Pancreas (tissue), 10 donors: ENCODE results near the gene DCHS1. TPM values are rescaled to one million over a fixed set of nuclear protein-coding genes. Genes with fewer than 3 reads are reported as not detected.

Experiments
- ATAC-seq, 4 donors: fragments of 200-7000 bp; cut with Tn5 transposase; one replicate each; pipeline versions ENCODE4 v1.8.0 to v1.9.1; 2020; ENCODE audit warnings: mild to moderate bottlenecking in 4 of 4, moderate library complexity in 4 of 4
- DNase-seq, 6 donors: peaks; one replicate each; pipeline ENCODE4 v3.0.0-alpha.2; 2020
- FAIRE-seq: peaks from 2 replicates; lab custom pipeline; 2012; peaks lifted over from hg19 to GRCh38; lab: Jason Lieb, UNC
- H3K27ac ChIP-seq, 4 donors: fragments of 200-600 bp; sonication (generic); 1 replicate in 3 of 4; 2 replicates in 1 of 4; pipeline versions ENCODE4 v1.5.0 to v1.8.0; 2020
- H3K27me3 ChIP-seq, 4 donors: fragments of 200-600 bp; one replicate each; pipeline ENCODE4 v1.8.0; 2021
- H3K36me3 ChIP-seq, 3 donors: fragments of 200-600 bp; sonication (generic) in 1 of 3; one replicate each; pipeline versions ENCODE4 v1.5.0 to v1.8.0; 2020 to 2021
- H3K4me1 ChIP-seq, 3 donors: fragments of 200-600 bp; one replicate each; pipeline ENCODE4 v1.8.0; 2021
- H3K4me3 ChIP-seq, 4 donors: fragments of 200-600 bp; sonication (generic) in 2 of 4; one replicate each; pipeline versions ENCODE4 v1.5.0 to v1.8.0; 2020 to 2021
- H3K9me3 ChIP-seq, 4 donors: fragments of 200-600 bp; one replicate each; pipeline ENCODE4 v1.8.0; 2021
- WGBS, 2 donors: extraction: QIAGEN DNeasy Blood & Tissue Kit; methylation state at CpG; one replicate each; pipeline ENCODE4 v1.1.7; 2013; 5-methylcytosine and 5-hydroxymethylcytosine counted together
- intact Hi-C, 3 donors: fragments of 100-400 bp; cut with DNase I; formaldehyde crosslinking; loops; one replicate each; pipeline versions ENCODE4 v1.11.1 to v1.14.2; 2022
- polyA plus RNA-seq, 2 donors: library from polyadenylated mRNA; stranded (reverse); fragments of 200-250 nt; gene quantifications; one replicate each; pipeline ENCODE4 v1.2.3, GENCODE V29; 2013
- total RNA-seq, 6 donors: library from RNA; stranded (reverse); fragmentation: NEBNext Ultra II Directional in 4 of 6; extraction: Animal tissue kit (Norgen Biotek cat#: 25700) in 4 of 6; gene quantifications; one replicate each; pipeline versions ENCODE4 v1.2.1 to v1.2.4, GENCODE V29; 2021 to 2023
- TF ChIP-seq, protein P1 (sequence below), 4 donors: fragments of 200-600 bp; sonication (generic) in 3 of 4; IDR thresholded peaks; one replicate each; pipeline versions ENCODE4 v1.5.0 to v1.8.0; 2021; ENCODE audit warnings: antibody characterized with exemption in 4 of 4
- donor health status: healthy with polysubstance abuse.
- donor health status: DM: no; HTN: no; CAD: no; lungs with moderate emphysema.
- donor health status: DM: no; HTN: no; CAD: no.
- donor health status: control.
- donor health status: control.
- donor health status: Bipolar disorder and iron deficiency.
- donor health status: DM: yes; HTN: yes; CAD: no.
- donor health status: DM: no; HTN: no; CAD: no.
- donor health status: DM: no; HTN: no; CAD: no.
- donor health status: DM: yes; HTN: yes; CAD: no.

DCHS1 gene
- total and polyA plus RNA-seq, 8 donors: 2.3 to 4.8 (median 3.7) TPM

DNA sequence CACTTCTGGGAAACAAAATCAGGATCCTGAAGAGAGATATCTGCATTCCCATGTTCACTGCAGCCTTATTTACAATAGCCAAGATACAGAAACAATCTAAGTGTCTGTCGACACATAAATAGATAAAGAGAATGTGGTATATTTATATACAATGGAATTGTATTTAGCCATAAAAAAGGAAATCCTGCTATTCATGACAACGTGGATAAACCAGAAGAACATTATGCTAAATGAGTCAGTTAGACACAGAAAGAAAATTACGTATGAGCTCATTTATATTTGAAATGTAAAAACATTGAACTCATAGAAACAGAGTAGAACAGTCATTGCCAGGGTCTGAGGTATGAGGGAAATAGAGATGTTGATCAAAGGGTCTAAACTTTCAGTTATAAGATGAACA, 21.4 kb upstream of the DCHS1 start:
- 72 to 76% methylated on average over 3 of the region's 3 CpGs for WGBS, 2 donors
- no peaks in the 10 kb centered on the region for H3K9me3 ChIP-seq
- ATAC-seq (no peak), DNase-seq (no peak), FAIRE-seq (no peak)
- H3K4me1 ChIP-seq: peaks cover 5 to 12% (median 9%) of the 10 kb centered on the region in 3 donors
- H3K27ac ChIP-seq: no peak overlapping the region
- no peak overlapping the region for H3K4me3 ChIP-seq
- TF ChIP-seq, protein P1, sequence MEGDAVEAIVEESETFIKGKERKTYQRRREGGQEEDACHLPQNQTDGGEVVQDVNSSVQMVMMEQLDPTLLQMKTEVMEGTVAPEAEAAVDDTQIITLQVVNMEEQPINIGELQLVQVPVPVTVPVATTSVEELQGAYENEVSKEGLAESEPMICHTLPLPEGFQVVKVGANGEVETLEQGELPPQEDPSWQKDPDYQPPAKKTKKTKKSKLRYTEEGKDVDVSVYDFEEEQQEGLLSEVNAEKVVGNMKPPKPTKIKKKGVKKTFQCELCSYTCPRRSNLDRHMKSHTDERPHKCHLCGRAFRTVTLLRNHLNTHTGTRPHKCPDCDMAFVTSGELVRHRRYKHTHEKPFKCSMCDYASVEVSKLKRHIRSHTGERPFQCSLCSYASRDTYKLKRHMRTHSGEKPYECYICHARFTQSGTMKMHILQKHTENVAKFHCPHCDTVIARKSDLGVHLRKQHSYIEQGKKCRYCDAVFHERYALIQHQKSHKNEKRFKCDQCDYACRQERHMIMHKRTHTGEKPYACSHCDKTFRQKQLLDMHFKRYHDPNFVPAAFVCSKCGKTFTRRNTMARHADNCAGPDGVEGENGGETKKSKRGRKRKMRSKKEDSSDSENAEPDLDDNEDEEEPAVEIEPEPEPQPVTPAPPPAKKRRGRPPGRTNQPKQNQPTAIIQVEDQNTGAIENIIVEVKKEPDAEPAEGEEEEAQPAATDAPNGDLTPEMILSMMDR (IDR thresholded peaks at IDR 0.05): no peak
- no peaks in the 10 kb centered on the region for H3K27me3 ChIP-seq
- H3K36me3 ChIP-seq: no peaks in the 10 kb centered on the region
- intact Hi-C loops: no loop called here

DNA sequence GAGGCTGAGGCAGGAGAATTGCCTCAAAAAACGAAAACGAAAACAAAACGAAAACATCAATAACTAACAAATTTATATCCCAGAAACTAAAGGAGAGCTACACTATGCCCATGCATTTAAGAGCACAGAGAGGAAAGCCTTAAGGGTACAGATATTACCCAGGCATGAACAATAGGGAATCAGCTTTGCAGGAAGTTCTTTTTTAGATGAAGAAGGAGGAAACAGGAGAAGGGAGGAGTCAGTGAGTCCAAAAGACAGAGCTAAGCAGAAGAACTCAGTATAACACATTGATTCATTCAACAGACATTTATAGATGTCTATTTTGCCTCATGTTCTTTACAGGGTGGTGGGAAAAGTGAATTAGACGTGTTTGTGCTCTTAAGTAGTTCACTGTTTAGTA, 19.3 kb upstream of the DCHS1 start:
- FAIRE-seq: no peak
- H3K4me3 ChIP-seq: no peak overlapping the region
- no peak for DNase-seq
- no peaks in the 10 kb centered on the region for H3K4me1 ChIP-seq
- no peaks in the 10 kb centered on the region for H3K27me3 ChIP-seq
- TF ChIP-seq, protein P1 (IDR thresholded peaks at IDR 0.05): no peak
- H3K9me3 ChIP-seq: no peaks in the 10 kb centered on the region
- no peak for ATAC-seq
- no peaks in the 10 kb centered on the region for H3K36me3 ChIP-seq
- no peak overlapping the region for H3K27ac ChIP-seq
- WGBS, 2 donors: 73 to 75% methylated on average over 4 of the region's 4 CpGs
- intact Hi-C loops: no loop called here

DNA sequence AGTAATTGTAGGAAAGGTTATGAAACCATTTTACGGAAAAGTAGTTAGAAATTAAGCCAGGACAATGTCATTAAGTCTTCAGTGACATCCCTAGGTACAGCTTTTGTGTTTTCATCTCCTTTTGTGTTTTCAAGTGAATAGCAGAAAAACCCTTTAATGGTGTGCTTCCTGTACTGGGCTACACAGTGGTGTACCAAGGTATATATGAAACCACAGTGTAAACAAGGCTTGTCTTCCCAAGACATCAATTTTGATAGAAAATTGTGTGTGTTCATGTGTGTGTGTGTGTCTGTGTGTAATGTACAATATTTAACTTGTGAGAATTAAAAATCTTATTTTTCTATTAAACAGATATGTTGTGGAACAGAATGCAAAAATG, 18.6 kb upstream of the DCHS1 start:
- ATAC-seq (no peak), DNase-seq (no peak), FAIRE-seq (no peak)
- Histone ChIP-seq H3K4me3 (no peak overlapping the region), H3K9me3 (no peaks in the 10 kb centered on the region), H3K27me3 (no peaks in the 10 kb centered on the region), H3K36me3 (no peaks in the 10 kb centered on the region), H3K27ac (no peak overlapping the region), H3K4me1 (no peaks in the 10 kb centered on the region)
- TF ChIP-seq, protein P1 (IDR thresholded peaks at IDR 0.05): no peak
- intact Hi-C loops: no loop called here
- WGBS, 2 donors: 87 to 94% methylated on average over 1 of the region's 1 CpG

DNA sequence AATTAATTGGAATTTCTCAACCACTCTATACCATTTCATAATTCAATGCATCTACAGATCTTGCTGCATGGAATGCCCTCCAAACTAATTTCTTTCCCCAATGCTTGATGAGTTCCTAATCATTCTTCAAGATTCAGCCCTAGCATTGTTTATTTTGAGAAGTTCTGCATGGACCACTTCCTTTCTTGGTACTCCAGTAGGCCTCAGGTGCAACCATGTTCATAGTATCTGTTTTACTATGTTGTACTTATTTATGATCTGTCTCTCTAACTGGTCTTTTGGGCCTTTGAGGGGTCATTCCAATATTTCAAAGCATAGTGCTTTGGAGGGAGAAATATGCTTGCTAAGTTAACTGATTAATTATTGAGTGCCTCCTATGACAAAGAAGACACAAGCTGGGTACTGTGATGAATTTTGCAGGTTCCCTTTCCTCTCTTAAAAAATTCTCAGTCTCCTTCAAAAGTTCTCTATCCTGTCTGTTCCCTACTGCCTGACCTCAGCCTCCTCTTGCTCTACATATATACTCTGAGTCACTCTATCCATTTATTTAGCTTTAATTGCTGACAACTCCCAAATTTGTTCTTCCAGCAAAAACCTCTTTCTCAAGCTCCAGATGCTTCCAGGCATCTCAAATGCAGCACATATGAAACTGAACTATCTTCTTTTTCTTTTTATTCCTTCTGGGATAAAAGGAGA, 18.1 kb upstream of the DCHS1 start:
- no peak overlapping the region for H3K4me3 ChIP-seq
- TF ChIP-seq, protein P1 (IDR thresholded peaks at IDR 0.05): no peak
- DNase-seq (no peak), FAIRE-seq (no peak), ATAC-seq (no peak)
- H3K27ac ChIP-seq: no peak overlapping the region
- no peaks in the 10 kb centered on the region for H3K4me1 ChIP-seq
- intact Hi-C loops: no loop called here
- no peaks in the 10 kb centered on the region for H3K36me3 ChIP-seq
- no peaks in the 10 kb centered on the region for H3K9me3 ChIP-seq
- no peaks in the 10 kb centered on the region for H3K27me3 ChIP-seq

DNA sequence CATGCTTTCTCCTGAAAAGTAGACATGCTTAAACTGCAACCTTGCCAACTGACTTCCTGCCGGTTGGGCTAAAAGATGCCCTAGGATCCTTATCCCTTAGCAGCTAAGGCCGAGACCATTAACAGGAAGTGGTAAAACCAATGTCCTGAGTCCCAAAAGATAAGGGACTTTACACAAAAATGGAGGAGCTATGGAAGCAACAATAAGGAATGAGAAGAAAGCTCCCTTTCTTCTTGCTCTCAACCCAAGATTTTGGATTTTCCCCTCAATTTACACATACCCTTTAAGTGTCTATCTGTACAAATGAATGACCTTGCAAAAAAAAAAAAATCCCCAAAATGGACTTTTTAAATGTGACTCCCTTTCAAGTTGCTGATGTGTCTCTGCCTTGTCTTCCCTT, 16.4 kb upstream of the DCHS1 start:
- H3K27ac ChIP-seq: no peak overlapping the region
- intact Hi-C loops: no loop called here
- no peak for FAIRE-seq
- no peaks in the 10 kb centered on the region for H3K27me3 ChIP-seq
- H3K4me1 ChIP-seq: no peaks in the 10 kb centered on the region
- ATAC-seq: no peak
- no peak for DNase-seq
- 82 to 92% methylated on average over 2 of the region's 2 CpGs for WGBS, 2 donors
- TF ChIP-seq, protein P1 (IDR thresholded peaks at IDR 0.05): no peak
- H3K36me3 ChIP-seq: no peaks in the 10 kb centered on the region
- no peak overlapping the region for H3K4me3 ChIP-seq
- no peaks in the 10 kb centered on the region for H3K9me3 ChIP-seq
